Measurements from ENCODE around the gene LZIC. TPM values are rescaled to one million over a fixed set of nuclear protein-coding genes. Genes with fewer than 3 reads are reported as not detected.
"Not testable (repeated sequence)": the region's sequence is repeated elsewhere in the genome, so short reads cannot be mapped to it uniquely, and the experiment has no call there.

Gene LZIC
- total RNA-seq, 4 donors from 2014 or later = 25.4 to 30.6 (median 27.7) TPM

DNA sequence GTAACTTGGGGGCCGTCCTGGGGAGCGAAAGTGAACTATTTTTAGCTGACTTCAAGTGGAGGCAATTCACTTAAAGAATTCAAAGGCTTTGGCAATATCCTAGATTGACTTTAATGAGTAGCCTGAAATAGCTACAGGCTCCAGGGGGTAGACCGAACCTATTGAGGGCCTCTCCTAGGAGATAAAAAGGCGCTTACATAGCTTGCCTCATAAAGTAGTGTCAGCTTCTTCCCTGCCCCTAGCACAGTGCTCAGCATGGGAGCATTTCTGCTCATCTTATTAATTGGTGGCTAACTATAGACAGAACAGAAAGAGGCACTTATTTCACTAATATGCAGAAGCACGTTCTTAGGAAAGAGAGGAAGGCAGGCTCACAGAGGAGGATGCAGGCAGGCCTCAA is 20.8 kb downstream of the LZIC start:
- WGBS = 78% methylated on average over 5 of the region's 5 CpGs
- TF ChIP-seq CTCF (IDR thresholded peaks at IDR 0.05) (no peak), POLR2AphosphoS5 (IDR thresholded peaks at IDR 0.05) (no peak), EP300 (IDR thresholded peaks at IDR 0.05) (no peak), POLR2A (IDR thresholded peaks at IDR 0.05; ENCODE audit: low read depth) (no peak)

GRCh38 chr1:9920606-9921005 is 22.6 kb downstream of the LZIC start:
- H3K27ac ChIP-seq (replicated peaks in 1 of 4) = no peak overlapping the region
- no peaks in the 10 kb centered on the region for H3K9me3 ChIP-seq
- whole genome bisulfite sequencing = 99% methylated on average over 5 of the region's 5 CpGs
- no peak for DNase-seq (ENCODE audit: extremely low spot score)
- peaks cover 0 to 8% (median 0%) of the 10 kb centered on the region in 4 donors for H3K4me1 ChIP-seq
- no peak overlapping the region for H3K4me3 ChIP-seq
- H3K27me3 ChIP-seq = no peaks in the 10 kb centered on the region
- intact Hi-C loops (cut with DNase I) = no loop called here
- TF ChIP-seq CTCF (IDR thresholded peaks at IDR 0.05) (no peak), EP300 (IDR thresholded peaks at IDR 0.05) (no peak), POLR2AphosphoS5 (IDR thresholded peaks at IDR 0.05) (no peak), POLR2A (IDR thresholded peaks at IDR 0.05; ENCODE audit: low read depth) (no peak)
- no peaks in the 10 kb centered on the region for H3K36me3 ChIP-seq

More for the DNA sequence above, 20.8 kb downstream of the LZIC start:
- Histone ChIP-seq H3K4me3 (no peak overlapping the region), H3K36me3 (no peaks in the 10 kb centered on the region), H3K9me3 (no peaks in the 10 kb centered on the region), H3K27ac (replicated peaks in 1 of 4) (no peak overlapping the region), H3K4me1 (peaks cover 0 to 8% (median 0%) of the 10 kb centered on the region in 4 donors), H3K27me3 (no peaks in the 10 kb centered on the region)
- intact Hi-C loops (cut with DNase I) = no loop called here
- DNase-seq (ENCODE audit: extremely low spot score) = no peak

DNA sequence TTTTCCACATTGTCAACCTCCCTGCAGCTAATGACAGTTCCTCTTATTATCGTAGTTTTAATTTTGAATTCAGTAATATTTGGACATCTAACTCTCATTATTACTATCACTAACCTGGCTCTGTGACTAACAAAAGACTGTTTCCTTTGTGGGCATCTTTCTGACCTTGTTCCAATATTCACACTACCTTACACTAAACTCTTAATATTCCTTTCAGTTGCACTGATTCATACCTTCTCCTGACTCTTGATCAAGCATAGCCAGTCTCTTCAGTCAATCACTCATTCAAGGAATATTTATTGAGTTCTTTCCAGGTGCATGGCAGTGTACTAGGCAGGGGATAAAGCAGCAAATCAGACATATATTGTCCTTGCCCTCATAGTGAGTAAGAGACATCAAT is 25.3 kb downstream of the LZIC start:
- TF ChIP-seq CTCF (IDR thresholded peaks at IDR 0.05) = no peak
- no peak for TF ChIP-seq EP300 (IDR thresholded peaks at IDR 0.05)
- TF ChIP-seq POLR2A (IDR thresholded peaks at IDR 0.05; ENCODE audit: low read depth) = no peak
- no peak for TF ChIP-seq POLR2AphosphoS5 (IDR thresholded peaks at IDR 0.05)
- H3K9me3 ChIP-seq = no peaks in the 10 kb centered on the region
- no peak overlapping the region for H3K27ac ChIP-seq (replicated peaks in 1 of 4)
- 94% methylated on average over 1 of the region's 1 CpG for WGBS
- no peaks in the 10 kb centered on the region for H3K36me3 ChIP-seq
- DNase-seq (ENCODE audit: extremely low spot score) = no peak
- no peaks in the 10 kb centered on the region for H3K27me3 ChIP-seq
- intact Hi-C loops (cut with DNase I) = no loop called here
- H3K4me1 ChIP-seq = peaks cover 0 to 5% (median 0%) of the 10 kb centered on the region in 4 donors
- H3K4me3 ChIP-seq = no peak overlapping the region

DNA sequence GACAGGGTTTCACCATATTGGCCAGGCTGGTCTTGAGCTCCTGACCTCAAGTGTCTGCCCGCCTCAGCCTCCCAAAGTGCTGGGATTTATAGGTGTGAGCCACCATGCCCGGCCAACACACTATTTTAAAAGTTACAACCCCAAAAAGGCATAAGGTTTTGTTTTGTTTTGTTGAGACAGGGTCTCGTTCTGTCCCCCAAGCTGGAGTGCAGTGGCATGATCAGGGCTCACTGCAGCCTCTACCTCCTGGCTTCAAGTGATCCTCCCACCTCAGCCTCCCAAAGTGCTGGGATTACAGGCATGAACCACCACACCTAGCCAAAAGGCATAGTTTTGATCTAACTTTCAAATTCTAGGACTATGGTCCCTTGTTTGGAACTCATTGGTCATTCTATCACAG is 25.7 kb downstream of the LZIC start:
- 100% methylated on average over 3 of the region's 3 CpGs for WGBS
- H3K27me3 ChIP-seq; DNase-seq (ENCODE audit: extremely low spot score); H3K4me1 ChIP-seq; H3K9me3 ChIP-seq; H3K27ac ChIP-seq (replicated peaks in 1 of 4); intact Hi-C loops (cut with DNase I); H3K36me3 ChIP-seq; H3K4me3 ChIP-seq: not testable (repeated sequence)

DNA sequence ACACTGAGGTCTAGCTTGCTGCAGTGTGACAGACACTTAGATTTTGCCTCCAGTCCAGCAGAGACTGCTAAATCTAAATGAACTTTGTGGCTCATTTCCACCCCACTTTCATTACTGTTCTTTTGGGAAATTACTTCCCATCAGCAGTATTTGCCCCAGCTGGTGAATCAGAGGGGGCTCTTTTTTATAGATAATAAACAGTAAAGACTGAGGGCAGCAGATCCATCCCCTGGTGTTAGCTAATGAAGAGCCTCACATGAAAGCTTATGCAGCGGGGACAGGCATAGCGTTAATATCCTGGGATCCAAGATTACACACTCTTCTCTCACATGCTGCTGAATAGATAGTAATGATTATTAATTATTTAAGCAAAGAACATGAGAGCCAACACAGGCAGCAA is 26.7 kb downstream of the LZIC start:
- TF ChIP-seq CTCF (IDR thresholded peaks at IDR 0.05) (no peak), POLR2AphosphoS5 (IDR thresholded peaks at IDR 0.05) (no peak), EP300 (IDR thresholded peaks at IDR 0.05) (no peak), POLR2A (IDR thresholded peaks at IDR 0.05; ENCODE audit: low read depth) (no peak)
- Histone ChIP-seq H3K9me3 (no peaks in the 10 kb centered on the region), H3K4me1 (peaks cover 3 to 5% (median 4%) of the 10 kb centered on the region in 4 donors), H3K27me3 (no peaks in the 10 kb centered on the region), H3K36me3 (no peaks in the 10 kb centered on the region), H3K27ac (replicated peaks in 1 of 4) (no peak overlapping the region), H3K4me3 (no peak overlapping the region)
- 96% methylated on average over 2 of the region's 2 CpGs for WGBS
- intact Hi-C loops (cut with DNase I) = no loop called here
- no peak for DNase-seq (ENCODE audit: extremely low spot score)
